Pulmonary artery endothelial cell (primary cell): Measurements from ENCODE around the gene TTC34. TPM values are rescaled to one million over a fixed set of nuclear protein-coding genes. Genes with fewer than 3 reads are reported as not detected.
"Not testable (repeated sequence)": the region's sequence is repeated elsewhere in the genome, so short reads cannot be mapped to it uniquely, and the experiment has no call there.

Source experiments
- DNase-seq: peaks from one replicate; pipeline ENCODE4 v3.0.0-alpha.2; 2011; ENCODE audit warnings: low read depth, low spot score
- total RNA-seq: library from RNA; depleted of rRNA; stranded (reverse); fragments of >200 nt; gene quantifications from 2 replicates; pipeline ENCODE4 v1.2.3, GENCODE V29; 2014

TTC34 gene
- total RNA-seq, 1 donor from 2014 or later, result 0.07 TPM

DNA sequence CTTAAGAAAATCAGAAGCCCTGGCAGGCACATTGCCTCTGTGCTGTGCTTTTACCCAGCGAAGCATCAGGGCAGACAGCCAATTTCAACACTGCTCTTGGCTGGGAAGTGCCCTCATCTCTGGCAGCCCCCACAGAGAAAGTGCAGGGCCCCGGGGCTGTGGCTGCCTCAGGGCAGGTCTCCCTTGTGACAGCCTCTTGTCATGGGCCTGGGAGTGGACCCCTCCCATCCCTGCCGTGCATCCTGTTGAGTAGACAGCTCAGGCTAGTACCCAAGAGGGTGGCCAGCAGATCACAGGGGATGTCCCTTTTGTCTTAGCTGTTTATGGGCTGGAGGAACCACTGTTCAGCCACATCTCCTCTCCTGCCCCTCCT lies 23.3 kb downstream of the TTC34 start:
- no peak for DNase-seq

DNA sequence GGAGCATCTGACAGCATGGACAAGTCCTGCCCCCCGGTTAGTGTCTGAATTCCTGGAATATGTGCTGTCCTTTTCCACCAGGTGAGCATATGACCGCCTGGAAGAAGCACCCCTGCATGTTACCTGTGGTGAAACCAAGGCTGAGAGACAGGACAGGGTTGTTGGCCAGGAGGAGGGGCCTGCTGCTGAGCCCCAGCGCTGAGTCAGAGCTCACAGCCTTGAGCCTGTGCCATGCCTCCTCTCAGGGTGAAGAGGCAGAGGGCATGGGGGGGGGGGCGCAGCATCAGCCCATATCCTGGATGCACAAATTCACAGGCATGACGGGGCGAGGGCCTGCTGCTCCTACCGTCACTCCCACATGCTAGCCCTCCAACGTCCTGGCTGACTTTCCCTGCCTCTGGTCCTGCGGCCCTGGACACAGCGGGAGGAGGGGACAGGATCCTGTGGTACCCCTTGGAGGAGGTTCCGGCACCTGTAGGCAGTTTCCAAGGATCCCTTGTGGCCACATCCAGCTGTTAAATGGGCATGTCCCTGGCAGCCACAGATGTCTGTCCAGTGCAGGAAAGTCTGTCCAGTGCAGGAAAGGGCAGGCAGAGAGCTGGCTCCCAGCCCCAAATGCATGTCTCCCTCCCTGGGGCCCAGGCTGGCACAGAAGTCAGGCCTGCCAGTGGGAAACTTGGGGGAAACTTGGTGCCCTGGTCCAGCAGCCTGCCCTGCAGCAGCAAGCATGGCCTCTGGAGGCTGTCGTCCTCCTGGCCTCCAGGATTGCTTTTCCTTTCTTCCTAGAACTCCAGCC lies 23.9 kb downstream of the TTC34 start:
- no peak for DNase-seq

DNA sequence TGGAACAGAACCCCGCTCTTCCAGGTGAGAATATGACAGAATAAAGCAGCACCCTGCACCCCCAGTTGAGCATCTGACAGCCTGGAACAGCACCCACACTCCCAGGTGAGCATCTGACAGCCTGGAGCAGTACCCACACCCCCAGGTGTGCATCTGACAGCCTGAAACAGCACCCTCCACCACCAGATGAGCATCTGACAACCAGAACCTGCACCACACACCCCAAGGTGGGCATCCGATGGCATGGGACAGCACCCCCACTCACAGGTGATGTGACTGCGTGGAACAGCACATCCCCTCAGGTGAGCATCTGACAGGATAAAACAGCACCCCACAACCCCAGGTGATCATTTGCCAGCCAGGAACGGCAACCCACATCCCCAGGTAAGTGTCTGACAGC lies 26.2 kb downstream of the TTC34 start:
- DNase-seq, result not testable (repeated sequence)

DNA sequence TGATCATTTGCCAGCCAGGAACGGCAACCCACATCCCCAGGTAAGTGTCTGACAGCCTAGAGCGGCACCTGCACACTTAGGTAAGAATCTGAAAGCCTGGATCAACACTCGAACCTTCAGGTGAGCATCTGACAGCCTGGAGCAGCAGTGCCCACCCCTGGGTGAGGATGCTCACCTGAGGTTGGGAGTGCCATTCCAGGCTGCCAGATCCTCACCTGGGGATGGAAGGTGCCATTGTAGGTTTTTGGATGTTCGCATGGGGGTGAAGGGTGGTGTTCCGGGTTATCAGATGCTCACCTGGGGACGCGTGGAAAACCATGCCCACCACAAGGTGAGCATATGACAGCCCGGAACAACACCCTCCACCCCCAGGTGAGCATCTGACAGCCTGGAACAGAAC lies 33.4 kb downstream of the TTC34 start:
- DNase-seq, result not testable (repeated sequence)

DNA sequence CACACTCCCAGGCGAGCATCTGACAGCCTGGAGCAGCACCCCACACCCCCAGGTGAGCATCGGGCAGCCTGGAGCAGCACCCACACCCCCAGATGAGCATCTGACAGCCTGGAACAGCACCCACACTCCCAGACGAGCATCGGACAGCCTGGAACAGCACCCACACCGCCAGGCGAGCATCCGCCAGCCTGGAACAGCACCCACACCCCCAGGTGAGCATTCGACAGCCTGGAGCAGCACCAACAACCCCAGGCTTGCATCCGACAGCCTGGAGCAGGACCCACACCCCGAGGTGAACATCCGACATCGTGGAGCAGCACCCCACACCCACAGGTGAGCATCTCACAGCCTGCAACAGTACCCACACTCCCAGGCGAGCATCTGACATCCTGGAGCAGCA lies 42.1 kb downstream of the TTC34 start:
- not testable (repeated sequence) for DNase-seq

DNA sequence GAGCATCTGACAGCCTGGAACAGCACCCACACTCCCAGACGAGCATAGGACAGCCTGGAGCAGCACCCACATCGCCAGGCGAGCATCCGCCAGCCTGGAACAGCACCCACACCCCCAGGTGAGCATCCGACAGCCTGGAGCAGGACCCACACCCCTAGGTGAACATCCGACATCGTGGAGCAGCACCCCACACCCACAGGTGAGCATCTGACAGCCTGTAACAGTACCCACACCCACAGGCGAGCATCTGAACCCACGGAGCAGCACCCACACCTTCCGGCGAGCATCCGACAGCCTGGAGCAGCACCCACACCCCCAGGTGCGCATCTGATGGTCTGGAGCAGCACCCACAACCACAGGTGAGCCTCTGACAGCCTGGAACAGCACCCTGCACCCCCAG lies 44.0 kb downstream of the TTC34 start:
- not testable (repeated sequence) for DNase-seq

DNA sequence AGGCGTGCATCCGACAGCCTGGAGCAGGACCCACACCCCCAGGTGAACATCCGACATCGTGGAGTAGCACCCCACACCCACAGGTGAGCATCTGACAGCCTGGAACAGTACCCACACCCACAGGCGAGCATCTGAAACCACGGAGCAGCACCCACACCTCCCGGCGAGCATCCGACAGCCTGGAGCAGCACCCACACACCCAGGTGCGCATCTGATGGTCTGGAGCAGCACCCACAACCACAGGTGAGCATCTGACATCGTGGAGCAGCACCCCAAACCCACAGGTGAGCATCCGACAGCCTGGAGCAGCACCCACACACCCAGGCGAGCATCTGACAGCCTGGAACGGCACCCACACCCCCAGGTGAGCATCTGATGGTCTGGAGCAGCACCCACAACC lies 46.1 kb downstream of the TTC34 start:
- not testable (repeated sequence) for DNase-seq

DNA sequence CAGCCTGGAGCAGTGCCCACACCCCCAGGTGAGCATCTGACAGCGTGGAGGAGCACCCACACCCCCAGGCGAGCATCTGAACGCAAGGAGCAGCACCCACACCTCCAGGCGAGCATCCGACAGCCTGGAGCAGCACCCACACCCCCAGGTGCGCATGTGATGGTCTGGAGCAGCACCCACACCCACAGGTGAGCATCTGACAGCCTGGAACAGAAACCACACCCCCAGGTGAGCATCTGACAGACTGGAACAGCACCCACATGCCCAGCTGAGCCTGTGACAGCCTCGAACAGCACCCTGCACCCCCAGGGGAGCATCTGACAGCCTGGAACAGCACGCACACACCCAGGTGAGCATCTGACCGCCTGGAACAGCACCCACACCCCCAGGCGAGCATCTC lies 46.9 kb downstream of the TTC34 start:
- DNase-seq, result not testable (repeated sequence)

DNA sequence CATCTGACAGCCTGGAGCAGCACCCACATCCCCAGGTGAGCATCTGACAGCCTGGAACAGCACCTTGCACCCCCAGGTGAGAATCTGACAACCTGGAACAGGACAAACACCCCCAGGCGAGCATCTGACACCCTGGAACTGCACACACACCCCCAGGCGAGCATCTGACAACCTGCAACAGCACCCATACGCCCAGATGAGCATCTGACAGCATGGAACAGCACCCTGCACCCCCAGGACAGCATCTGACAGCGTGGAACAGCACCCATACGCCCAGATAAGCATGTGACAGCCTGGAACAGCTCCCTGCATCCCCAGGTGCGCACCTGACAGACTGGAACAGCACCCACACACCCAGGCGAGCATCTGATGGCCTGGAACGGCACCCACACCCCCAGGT lies 49.0 kb downstream of the TTC34 start:
- DNase-seq, result not testable (repeated sequence)

DNA sequence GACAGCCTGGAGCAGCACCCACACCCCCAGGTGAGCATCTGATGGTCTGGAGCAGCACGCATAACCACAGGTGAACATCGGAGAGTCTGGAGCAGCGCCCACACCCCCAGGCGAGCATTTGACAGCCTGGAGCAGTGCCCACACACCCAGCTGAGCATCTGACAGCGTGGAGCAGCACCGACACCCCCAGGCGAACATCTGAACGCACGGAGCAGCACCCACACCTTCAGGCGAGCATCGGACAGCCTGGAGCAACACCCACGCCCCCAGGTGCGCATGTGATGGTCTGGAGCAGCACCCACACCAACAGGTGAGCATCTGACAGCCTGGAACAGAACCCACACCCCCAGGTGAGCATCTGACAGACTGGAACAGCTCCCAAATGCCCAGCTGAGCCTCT lies 49.6 kb downstream of the TTC34 start:
- not testable (repeated sequence) for DNase-seq

DNA sequence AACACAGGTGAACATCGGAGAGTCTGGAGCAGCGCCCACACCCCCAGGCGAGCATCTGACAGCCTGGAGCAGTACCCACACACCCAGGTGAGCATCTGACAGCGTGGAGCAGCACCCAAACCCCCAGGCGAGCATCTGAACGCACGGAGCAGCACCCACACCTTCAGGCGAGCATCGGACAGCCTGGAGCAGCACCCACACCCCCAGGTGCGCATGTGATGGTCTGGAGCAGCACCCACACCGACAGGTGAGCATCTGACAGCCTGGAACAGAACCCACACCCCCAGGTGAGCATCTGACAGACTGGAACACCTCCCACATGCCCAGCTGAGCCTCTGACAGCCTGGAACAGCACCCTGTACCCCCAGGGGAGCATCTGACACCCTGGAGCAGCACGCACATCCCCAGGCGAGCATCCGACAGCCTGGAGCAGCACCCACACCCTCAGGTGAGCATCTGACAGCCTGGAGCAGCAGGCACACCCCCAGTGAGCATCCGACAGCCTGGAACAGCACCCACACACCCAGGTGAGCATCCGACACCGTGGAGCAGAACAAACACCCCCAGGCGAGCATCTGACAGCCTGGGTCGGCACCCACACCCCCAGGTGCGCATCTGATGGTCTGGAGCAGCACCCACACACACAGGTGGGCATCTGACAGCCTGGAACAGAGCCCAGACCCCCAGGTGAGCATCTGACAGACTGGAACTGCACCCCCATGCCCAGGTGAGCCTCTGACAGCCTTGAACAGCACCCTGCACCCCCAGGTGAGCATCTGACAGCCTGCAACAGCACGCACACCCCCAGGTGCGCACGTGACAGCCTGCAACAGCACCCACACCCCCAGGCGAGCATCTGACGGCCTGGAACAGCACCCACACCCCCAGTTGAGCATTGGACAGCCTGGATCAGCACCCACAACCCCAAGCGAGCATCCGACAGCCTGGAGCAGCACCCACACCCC lies 50.4 kb downstream of the TTC34 start:
- not testable (repeated sequence) for DNase-seq

DNA sequence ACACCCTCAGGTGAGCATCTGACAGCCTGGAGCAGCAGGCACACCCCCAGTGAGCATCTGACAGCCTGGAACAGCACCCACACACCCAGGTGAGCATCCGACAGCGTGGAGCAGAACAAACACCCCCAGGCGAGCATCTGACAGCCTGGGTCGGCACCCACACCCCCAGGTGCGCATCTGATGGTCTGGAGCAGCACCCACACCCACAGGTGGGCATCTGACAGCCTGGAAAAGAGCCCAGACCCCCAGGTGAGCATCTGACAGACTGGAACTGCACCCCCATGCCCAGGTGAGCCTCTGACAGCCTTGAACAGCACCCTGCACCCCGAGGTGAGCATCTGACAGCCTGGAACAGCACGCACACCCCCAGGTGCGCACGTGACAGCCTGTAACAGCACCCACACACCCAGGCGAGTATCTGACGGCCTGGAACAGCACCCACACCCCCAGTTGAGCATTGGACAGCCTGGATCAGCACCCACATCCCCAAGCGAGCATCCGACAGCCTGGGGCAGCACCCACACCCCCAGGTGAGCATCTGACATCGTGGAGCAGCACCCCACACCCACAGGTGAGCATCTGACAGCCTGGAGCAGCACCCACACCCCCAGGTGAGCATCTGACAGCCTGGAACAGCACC lies 51.3 kb downstream of the TTC34 start:
- not testable (repeated sequence) for DNase-seq

DNA sequence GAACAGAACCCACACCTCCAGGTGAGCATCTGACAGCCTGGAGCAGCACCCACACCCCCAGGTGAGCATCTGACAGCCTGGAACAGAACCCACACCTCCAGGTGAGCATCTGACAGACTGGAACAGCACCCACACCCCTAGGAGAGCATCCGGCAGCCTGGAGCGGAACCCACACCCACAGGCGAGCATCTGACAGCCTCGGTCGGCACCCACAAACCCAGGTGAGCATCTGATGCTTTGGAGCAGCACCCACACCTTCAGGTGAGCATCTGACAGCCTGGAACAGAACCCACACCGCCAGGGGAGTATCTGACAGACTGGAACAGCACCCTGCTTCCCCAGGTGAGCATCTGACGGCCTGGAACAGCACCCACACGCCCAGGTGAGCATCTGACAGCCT lies 52.9 kb downstream of the TTC34 start:
- not testable (repeated sequence) for DNase-seq

DNA sequence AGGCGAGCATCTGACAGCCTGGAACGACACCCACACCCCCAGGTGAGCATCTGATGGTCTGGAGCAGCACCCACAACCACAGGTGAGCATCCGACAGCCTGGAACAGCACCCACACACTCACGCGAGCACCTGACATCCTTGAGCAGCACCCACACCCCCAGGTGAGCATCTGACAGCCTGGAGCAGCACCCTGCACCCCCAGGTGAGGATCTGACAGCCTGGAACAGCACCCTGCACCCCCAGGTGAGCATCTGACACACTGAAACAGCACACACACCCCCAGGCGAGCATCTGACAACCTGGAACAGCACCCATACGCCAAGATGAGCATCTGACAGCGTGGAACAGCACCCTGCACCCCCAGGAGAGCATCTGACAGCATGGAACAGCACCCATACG lies 106.7 kb downstream of the TTC34 start:
- DNase-seq, result not testable (repeated sequence)

DNA sequence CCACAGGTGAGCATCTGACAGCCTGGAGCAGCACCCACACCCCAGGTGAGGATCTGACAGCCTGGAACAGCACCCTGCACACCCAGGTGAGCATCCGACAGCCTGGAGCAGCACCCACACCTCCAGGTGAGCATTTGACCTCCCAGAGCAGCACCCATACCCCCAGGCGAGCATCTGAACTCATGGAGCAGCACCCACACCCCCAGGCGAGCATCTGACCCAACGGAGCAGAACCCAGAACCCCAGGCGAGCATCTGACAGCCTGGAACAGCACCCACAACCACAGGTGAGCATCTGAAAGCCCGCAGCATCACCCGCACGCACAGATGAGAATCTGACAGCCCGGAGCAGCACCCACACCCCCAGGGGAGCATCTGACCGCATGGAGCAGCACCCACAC lies 111.3 kb downstream of the TTC34 start:
- DNase-seq, result not testable (repeated sequence)

DNA sequence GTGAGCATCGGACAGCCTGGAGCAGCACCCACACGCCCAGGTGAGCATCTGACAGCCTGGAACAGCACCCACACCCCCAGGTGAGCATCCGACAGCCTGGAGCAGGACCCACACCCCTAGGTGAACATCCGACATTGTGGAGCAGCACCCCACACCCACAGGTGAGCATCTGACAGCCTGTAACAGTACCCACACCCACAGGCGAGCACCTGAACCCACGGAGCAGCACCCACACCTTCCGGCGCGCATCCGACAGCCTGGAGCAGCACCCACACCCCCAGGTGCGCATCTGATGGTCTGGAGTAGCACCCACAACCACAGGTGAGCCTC lies 113.2 kb downstream of the TTC34 start:
- not testable (repeated sequence) for DNase-seq

DNA sequence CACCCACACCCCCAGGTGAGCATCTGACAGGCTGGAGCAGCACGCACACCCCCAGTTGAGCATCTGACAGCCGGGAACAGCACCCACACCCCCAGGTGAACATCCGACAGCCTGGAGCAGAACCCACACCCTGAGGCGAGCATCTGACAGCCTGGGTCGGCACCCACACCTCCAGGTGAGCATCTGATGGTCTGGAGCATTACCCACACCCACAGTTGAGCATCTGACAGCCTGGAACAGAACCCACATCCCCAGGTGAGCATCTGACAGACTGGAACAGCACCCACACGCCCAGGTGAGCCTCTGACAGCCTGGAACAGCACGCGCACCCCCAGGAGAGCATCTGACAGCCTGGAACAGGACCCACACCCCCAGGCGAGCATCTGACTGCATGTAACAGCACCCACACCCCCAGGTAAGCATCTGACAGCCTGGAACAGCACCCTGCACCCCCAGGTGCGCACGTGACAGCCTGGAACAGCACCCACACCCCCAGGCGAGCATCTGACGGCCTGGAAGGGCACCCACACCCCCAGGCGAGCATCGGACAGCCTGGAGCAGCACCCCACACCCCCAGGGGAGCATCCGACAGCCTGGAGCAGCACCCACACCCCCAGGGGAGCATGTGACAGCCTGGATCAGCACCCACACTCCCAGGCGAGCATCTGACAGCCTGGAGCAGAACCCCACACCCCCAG lies 113.7 kb downstream of the TTC34 start:
- not testable (repeated sequence) for DNase-seq

DNA sequence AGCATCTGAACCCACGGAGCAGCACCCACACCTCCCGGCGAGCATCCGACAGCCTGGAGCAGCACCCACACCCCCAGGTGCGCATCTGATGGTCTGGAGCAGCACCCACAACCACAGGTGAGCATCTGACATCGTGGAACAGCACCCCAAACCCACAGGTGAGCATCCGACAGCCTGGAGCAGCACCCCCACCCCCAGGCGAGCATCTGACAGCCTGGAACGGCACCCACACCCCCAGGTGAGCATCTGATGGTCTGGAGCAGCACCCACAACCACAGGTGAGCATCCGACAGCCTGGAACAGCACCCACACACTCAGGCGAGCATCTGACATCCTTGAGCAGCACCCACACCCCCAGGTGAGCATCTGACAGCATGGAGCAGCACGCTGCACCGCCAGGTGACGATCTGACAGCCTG lies 114.3 kb downstream of the TTC34 start:
- DNase-seq, result not testable (repeated sequence)

DNA sequence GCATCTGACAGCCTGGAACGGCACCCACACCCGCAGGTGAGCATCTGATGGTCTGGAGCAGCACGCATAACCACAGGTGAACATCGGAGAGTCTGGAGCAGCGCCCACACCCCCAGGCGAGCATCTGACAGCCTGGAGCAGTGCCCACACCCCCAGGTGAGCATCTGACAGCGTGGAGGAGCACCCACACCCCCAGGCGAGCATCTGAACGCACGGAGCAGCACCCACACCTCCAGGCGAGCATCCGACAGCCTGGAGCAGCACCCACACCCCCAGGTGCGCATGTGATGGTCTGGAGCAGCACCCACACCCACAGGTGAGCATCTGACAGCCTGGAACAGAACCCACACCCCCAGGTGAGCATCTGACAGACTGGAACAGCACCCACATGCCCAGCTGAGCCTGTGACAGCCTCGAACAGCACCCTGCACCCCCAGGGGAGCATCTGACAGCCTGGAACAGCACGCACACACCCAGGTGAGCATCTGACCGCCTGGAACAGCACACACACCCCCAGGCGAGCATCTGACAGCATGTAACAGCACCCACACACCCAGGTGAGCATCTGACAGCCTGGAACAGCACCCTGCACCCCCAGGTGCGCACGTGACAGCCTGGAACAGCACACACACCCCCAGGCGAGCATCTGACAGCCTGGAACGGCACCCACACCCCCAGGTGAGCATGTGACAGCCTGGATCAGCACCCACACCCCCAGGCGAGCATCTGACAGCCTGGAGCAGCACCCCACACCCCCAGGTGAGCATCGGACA lies 115.2 kb downstream of the TTC34 start:
- not testable (repeated sequence) for DNase-seq

DNA sequence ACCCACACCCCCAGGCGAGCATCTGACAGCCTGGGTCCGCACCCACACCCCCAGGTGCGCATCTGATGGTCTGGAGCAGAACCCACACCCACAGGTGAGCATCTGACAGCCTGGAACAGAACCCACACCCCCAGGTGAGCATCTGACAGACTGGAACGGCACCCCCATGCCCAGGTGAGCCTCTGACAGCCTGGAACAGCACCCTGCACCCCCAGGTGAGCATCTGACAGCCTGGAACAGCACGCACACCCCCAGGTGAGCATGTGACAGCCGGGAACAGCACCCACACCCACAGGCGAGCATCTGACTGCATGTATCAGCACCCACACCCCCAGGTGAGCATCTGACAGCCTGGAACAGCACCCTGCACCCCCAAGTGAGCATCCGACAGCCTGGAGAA lies 115.8 kb downstream of the TTC34 start:
- DNase-seq, result not testable (repeated sequence)
